Bone marrow (tissue), 2 donors: ENCODE results near the gene PPP1R16B.
A peak's percentile ranks its signal among the peaks of the same experiment; 100 is the strongest.
"Not testable (repeated sequence)": the region's sequence is repeated elsewhere in the genome, so short reads cannot be mapped to it uniquely, and the experiment has no call there.

Source experiments
- DNase-seq, 2 donors: peaks; one replicate each; lab custom pipeline; 2025; lab: John Stamatoyannopoulos, UW

The PPP1R16B gene

DNA sequence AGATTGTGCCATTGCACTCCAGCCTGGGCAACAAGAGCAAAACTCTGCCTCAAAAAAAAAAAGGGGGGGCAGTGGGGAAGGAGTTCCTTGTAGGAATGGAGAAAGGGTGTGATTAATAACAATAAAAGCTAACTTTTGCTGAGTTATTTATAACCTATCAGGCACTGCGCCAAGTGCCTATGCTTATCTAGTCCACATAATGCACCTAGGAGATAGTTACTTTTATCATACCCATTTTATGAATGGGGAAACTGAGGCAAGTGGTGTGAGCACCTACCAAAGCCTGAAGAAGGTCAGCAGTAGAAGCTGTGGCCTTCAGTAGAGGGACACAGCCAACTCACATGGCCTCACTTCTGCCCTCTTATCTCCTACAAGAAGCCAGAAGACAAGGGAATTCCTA, 13.6 kb upstream of the PPP1R16B start:
- no peak for DNase-seq

DNA sequence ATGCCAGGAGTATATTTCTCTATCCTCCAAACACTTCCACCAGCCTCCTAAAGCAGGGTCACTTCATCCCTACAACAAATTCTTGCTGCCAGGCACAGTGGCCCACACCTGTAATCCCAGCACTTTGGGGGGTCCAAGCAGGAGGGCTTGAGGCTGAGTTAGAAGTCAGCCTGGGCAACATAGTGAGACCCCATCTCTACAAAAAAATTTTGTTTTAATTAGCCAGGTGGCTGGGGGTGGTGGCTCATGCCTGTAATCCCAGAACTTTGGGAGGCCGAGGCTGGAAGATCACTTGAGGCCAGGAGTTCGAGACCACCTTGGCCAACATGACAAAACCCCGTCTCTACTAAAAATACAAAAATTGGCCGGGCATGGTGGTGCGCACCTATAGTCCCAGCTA, 11.4 kb upstream of the PPP1R16B start:
- DNase-seq, result not testable (repeated sequence)

GRCh38 chr20:38798266-38798665, 7.2 kb upstream of the PPP1R16B start:
- DNase-seq, result no peak

GRCh38 chr20:38799203-38799602, 6.3 kb upstream of the PPP1R16B start:
- DNase-seq, result no peak

DNA sequence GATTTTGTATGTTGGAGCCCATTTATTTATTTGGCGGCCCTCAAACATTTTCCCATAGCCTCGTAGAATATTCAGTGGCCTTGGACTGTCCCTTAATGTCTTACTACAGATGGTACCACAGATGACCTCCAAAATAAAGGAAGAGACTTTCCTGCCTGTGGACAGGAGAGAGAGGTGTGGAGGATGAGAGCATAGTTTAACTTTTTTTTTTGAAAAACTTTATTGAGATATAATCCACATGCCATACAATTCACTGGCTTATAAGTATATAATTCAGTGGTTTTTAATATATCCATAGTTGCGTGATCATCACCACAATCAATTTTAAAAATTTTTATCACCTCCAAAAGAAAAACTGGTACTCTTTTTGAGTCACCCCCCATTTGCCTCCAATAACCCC, 4.6 kb upstream of the PPP1R16B start:
- no peak for DNase-seq

DNA sequence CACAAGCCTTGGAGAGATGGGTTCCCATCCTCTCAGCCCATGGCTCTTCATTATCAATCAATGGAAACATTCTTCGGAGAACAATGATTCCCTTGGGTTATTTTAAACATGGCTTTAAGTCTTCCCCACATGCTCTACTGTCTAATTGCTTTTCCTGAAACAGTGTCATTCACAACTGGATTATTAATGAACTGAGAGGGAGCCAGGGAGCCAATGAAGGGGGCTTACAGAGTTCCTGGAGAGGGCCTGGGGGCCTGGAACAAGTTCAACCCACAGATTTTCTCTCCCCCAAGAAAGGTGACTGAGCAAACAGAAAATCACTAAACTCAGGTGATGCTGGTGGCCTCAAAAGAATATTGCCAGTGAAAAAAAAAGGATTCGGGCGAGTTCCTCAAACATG, 1.3 kb upstream of the PPP1R16B start:
- DNase-seq, result no peak

DNA sequence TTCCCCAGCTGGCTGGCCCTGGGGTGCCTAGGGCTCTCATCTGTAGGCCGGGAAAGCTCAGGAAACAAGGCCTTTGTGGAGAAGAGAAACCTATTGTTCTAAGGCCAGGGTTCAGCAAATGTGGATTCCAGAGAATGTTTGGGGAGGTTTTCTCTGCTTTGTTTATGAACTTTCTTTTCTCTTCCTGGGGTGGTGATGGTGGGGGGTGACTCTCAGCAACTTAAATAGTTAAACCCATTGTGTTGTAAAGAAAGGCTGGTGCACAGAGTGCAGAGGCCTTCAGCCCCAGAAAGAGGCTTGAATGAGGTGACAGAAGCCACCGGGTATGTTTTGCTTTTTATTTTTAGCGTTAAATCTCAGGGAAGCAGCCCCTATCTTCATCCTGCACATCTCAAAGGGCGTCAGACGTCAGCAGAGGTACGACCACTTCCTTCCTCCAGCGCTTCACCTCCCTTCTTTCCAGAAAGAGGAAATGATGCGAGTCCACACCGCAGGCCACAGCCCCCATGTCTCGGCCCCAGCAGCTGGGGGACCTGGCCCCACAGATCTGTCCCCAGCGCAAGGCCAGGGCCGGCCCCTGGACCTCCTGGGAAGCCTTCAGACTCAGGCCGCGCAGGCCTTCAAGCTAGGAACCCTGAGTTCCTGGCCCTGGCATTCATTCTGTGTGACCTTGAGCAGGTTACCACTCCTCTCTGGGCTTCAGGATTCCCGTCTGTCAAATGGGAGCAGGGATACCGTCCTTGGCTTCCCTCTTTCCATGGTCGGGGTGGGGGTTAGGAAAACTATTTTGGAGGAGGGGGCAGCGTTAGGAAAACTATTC, 605 bp upstream of the PPP1R16B start:
- DNase-seq, result peak in 1 of 2 donors; percentile 92

DNA sequence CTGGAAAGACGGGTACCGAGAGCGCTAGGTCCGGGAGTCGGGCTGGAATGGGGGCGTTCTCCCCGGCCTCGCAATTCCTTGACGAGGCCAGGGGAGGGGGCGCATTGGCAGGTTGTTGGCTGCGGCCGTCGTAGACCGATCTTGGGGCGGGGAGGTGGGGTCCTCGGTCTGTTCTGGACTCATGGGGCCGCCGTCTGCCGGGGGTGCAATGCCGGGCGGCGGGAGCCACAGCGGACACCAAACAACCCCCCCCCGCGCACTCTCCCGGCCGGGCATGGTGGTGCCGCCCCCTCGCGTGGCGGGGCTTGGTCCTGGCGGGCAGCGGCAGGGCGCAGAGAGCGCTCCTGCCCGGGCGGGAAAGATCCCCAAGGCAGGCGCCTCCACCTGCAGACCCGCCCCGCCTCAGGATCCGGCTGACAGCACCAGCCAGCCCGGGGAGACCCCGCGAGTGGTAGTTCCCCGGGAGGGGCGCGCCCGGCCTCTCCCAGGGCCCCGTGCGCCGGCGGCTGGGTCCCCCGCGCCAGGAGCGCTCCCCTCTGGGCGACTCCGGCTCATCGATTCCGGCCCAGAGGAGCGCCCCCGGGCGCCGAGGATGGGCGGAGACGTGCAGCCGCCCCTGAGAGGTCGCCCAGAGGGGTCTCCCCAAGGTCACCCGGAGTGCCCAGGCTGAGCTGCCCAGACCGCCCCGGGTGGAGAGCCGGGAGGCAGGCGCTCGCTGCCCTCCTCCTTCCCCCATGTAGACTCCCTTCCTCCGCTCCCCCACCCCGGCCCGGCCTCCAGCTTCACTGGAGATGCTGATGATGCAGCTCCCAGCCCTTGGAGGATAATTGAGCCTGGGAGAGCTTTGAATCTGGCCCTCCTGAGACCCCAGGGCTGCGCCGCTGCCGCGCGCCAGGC, 709 bp downstream of the PPP1R16B start:
- no peak for DNase-seq

DNA sequence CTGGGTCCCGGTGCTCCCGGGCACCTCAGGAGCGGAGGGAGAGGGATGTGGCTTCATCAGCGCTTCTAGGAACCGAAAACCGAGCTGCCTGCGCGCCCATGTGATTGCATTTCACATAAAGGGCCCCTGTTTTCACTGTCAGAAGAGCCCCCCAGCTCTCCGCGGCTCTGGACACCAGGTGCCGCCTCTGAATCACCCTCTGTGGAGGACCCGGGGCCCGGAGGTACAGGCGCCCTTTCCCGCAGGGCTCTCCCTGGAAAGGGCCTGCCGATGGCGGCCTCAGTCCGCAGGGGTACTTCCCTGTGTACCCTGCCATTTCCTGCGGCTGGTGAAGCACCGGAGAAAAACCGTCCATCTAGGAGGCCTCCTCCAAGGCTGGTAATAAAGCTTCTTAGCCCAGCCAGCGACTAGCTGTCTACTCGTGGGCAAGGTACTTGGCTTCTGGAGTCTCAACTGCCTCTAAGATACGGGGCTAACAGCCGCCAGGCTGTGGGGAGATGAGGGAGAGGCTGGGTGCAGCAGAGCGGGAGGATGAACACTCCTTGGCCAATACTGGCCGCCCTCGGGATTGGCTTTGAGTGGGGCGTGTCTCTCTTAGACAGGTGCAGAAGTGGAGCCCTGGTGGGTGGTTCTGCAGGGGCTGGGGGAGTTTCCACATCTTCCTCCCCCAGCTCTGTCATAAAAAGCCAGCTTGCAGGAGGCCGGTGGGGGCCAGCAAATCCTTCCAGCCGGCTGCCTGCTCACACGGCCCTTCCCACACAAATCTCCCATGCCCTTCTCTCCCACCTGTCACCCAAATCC, 1.6 kb downstream of the PPP1R16B start:
- DNase-seq, result no peak

- DNase-seq, result no peak
These were observed 4.4 kb downstream of the PPP1R16B start for GRCh38 chr20:38809942-38810341.

- no peak for DNase-seq
These were observed 5.6 kb downstream of the PPP1R16B start for GRCh38 chr20:38810926-38811630.

GRCh38 chr20:38811769-38812168, 6.3 kb downstream of the PPP1R16B start:
- DNase-seq, result no peak

DNA sequence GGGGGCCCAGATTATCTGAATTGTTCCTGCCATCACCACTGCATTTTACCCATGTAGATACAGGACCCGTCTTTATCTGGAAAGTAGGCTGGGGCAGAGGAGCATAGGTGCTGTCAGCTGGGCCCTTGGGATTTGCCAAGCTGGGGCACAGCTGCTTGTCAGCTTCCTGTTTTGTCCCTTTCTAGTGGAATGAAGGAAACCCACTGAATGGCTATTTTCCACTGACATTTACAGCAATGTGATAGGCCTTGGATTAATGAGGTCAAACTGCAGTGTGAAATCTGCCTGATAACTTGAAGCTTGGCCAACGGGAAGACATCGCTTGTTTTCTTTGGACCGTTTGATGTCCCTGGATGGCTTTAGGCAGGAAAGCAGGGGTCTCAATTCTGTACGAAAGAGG, 6.7 kb downstream of the PPP1R16B start:
- DNase-seq, result no peak

DNA sequence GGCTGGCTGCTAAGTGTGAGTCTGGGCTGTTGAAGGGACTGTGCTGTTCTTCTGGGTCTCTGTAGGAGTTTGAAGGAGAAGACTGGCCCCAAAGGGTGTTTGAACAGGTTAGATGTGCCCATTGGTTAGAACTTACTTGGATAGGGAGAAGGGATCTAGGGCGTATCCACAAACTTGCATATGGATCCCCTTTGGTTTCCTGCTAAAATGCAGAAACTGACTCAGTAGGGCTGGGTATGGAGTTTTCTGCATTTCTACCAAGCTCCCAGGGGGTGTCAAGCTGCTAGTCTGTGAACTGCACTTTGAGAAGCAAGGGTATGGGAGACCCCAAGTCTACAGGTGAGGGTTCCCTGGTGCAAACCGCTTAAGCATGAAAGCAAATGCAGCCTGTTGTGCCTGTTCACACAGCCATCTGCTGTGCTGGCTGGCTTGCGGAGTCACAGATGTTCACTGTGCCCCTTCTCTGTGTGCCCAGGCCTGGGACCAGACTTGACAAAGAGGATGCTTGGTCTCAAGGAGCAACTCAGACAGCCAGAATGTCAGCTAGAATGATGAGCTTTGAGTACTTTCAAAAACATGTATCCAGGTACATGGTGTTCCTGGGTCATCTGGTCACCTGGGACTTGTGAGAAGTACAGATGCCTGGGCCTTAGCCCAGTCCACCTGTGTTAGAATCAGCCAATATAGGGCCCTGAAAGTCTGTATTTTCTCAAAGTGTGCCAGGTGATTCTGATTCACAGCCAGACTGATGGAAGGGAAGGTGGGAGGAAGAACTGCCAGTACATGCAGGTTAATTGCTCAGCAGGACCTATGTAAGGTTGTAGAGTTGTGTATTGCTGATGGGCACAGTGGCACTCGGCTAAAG, 7.4 kb downstream of the PPP1R16B start:
- no peak for DNase-seq

DNA sequence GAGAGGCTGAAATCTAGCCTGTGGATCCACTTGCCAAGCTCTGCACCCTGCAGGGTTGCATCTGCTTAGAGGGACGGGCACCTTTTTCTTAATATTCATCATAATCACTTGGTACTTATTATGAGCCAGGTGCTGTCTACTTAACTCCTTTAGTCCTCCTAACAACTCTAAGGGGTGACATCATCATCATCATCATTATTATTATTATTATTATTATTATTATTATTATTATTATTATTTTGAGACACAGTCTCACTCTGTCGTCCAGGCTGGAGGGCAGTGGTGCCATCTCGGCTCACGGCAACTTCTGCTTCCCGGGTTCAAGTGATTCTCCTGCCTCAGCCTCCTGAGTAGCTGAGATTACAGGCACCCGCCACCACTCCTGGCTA, 8.1 kb downstream of the PPP1R16B start:
- DNase-seq, result not testable (repeated sequence)

- DNase-seq, result no peak
These were observed 9.9 kb downstream of the PPP1R16B start for GRCh38 chr20:38815446-38815845.

DNA sequence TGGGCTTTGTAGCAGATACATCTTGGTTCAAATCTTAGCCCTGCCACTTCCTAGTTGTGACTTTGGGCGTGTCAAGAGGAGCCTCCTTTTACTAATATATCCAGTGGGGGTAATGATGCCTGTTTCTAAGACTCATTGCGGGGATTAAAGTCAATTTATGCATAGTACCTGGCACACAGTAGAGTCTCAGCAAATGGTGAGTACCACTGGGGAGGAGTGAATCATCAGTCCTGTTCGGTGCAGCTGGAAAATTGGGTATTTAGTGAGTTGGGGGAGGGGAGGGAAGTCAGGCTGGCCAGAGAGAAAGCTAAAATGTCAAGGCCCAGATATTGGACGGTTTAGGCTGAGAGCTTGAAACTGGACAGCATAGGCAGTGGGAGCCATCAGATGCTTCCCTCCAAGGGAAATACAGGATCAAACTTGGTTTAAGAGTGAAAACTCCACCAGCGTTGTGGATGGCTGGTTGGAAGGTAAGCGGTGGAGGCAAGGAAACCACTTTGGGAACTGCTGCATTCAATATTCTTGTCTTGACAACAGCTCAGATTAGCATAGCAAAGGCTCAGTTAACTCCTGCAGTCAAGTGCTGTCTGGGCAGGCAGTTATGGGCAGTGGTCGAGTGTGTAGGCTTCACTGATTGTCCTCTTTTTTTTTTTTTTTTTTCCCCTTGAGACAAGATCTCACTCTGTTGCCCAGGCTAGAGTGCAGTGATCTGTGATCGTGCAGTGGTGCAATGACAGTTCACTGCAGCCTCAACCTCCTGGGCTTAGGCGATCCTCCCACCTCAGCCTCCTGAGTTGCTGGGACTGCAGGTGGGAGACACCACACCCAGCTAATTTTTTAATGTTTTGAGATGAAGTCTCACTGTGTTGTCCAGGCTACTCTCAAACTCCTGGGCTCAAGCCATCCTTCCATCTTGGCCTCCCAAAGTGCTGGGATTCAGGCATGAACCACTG, 12.9 kb downstream of the PPP1R16B start:
- DNase-seq, result no peak

DNA sequence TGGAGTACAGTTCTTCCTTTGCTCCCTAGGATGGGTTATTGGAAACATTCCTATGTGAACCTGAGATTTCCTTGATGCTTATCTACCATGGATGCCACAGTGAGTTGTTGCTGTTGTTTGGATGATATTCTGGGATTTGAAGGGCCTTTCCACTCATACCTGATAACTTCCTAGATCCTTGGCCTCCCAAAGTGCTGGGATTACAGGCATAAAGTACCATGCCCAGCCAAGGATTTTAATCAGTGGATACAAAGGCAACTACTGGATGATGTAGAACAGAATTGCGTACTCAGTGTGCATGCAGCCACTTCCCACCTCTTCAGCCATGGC, 20.0 kb downstream of the PPP1R16B start:
- no peak for DNase-seq

DNA sequence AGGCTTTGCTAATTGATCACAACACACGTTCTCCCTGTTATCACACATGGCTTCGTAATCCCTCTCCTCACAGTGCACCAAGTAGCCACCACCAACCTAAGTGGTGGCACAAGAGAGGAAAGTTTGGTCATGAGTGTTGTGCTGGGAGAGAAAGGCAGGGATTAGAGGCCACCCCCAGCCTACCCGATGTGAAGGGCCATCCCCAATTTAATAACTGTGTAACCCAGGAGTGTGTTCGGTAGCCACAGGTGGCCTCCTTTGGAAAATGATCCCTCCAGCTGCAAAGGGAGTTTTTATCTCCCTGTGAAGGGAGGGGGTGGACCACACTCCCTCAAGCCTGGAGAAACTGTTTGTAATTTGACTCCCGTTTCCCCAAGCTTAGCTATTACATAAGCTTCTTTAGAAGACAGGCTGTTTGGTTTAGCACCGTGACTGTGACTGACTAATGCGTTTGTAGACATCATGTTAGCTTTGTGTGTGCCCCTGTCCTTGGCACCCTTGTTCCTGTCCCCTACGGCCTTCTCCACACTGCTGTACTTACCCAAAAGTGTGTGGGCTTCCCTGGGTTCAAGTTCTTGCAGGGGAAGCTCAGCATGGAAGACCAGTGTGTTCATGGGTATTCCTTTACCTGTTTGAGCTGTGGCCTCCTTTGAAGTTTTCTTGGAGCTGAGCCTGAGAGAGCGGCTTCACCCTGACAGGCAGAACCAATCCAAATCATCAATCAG, 20.6 kb downstream of the PPP1R16B start:
- no peak for DNase-seq
